K562 (cell line): ENCODE results near the gene DHRS4L2. TPM values are rescaled to one million over a fixed set of nuclear protein-coding genes. Genes with fewer than 3 reads are reported as not detected.

Experiments used
- CBX5 ChIP-seq: IDR thresholded peaks from 2 replicates; pipeline ENCODE4 v1.6.1; 2014; ENCODE audit warnings: low read depth, borderline replicate concordance
- CHCHD3 ChIP-seq: fragments of 250-450 bp; sonication (Bioruptor Pico); IDR thresholded peaks from 2 replicates; pipeline ENCODE4 v2.1.2; 2022; ENCODE audit warnings: mild to moderate bottlenecking
- DACH1 ChIP-seq: fragments of 450-650 bp; IDR thresholded peaks from 2 replicates; pipeline ENCODE4 v1.6.1; 2018; ENCODE audit not compliant: partially characterized antibody
- DMBX1 ChIP-seq: fragments of 250-450 bp; sonication (Bioruptor Pico); IDR thresholded peaks from 2 replicates; pipeline ENCODE4 v1.8.0; 2022; ENCODE audit warnings: inconsistent platforms, mild to moderate bottlenecking, moderate library complexity, borderline replicate concordance
- GATA2 ChIP-seq: sonication (generic); formaldehyde crosslinking; IDR thresholded peaks from 2 replicates; pipeline ENCODE4 v1.4.0; 2020; ENCODE audit warnings: mild to moderate bottlenecking, missing genetic modification reagents
- GATAD2A ChIP-seq: fragments of 450-650 bp; IDR thresholded peaks from 2 replicates; pipeline ENCODE4 v1.6.1; 2017
- HCFC1 ChIP-seq: IDR thresholded peaks from 2 replicates; pipeline ENCODE4 v1.6.1; 2012; ENCODE audit warnings: low read depth, low read length, improper control_type of control experiment
- MCM5 ChIP-seq: fragments of 450-650 bp; IDR thresholded peaks from 2 replicates; pipeline ENCODE4 v1.6.1; 2016; ENCODE audit warnings: low read depth
- MYNN ChIP-seq, 2 experiments: sonication (generic); formaldehyde crosslinking in 1 of 2; IDR thresholded peaks; 2 replicates each; pipeline versions ENCODE4 v1.5.0 to v1.6.1; 2016 to 2020; ENCODE audit warnings: antibody characterized with exemption in 1 of 2, missing genetic modification reagents in 1 of 2
- NEUROD1 ChIP-seq: fragments of 150-350 bp; IDR thresholded peaks from 2 replicates; pipeline ENCODE4 v1.6.1; 2014; ENCODE audit warnings: borderline replicate concordance, low read length, low read depth; ENCODE audit not compliant: partially characterized antibody
- NFE2 ChIP-seq: IDR thresholded peaks from 2 replicates; pipeline ENCODE4 v1.6.1; 2014; ENCODE audit warnings: antibody characterized with exemption, low read depth
- PHTF2 ChIP-seq: fragments of 250-450 bp; sonication (Bioruptor Pico); IDR thresholded peaks from 2 replicates; pipeline ENCODE4 v1.5.0; 2021; ENCODE audit warnings: mild to moderate bottlenecking
- RBFOX2 ChIP-seq: fragments of 200-400 bp; formaldehyde crosslinking; IDR thresholded peaks from 2 replicates; pipeline ENCODE4 v1.6.1; 2017; ENCODE audit warnings: low read depth, mild to moderate bottlenecking, low read length, moderate library complexity
- RFX5 ChIP-seq: IDR thresholded peaks from 2 replicates; pipeline ENCODE4 v1.6.1; 2011; ENCODE audit warnings: low read depth, mild to moderate bottlenecking, improper control_type of control experiment, low read length
- ZFP1 ChIP-seq: fragments of 450-650 bp; formaldehyde crosslinking; IDR thresholded peaks from 2 replicates; pipeline ENCODE4 v1.4.0; 2020; ENCODE audit warnings: mild to moderate bottlenecking, mixed read lengths
- ZNF583 ChIP-seq: fragments of 250-450 bp; sonication (Bioruptor Pico); IDR thresholded peaks from 2 replicates; pipeline ENCODE4 v1.4.0; 2020
- polyA plus RNA-seq, 8 experiments: library from polyadenylated mRNA; depleted of rRNA in 4 of 8; stranded (reverse) in 5 of 8; unstranded in 3 of 8; fragments of >200 nt; fragmentation: Nextera tagmentation in 2 of 8; fragmentation: Illumina TruSeq in 1 of 8; extraction: Ambion mirVana in 2 of 8; extraction: Trizol in 1 of 8; gene quantifications; 2 replicates each; pipeline versions ENCODE4 v1.2.1 to v1.2.3, GENCODE V29; 2011 to 2014; ENCODE audit warnings: inconsistent platforms in 1 of 8, missing spikeins in 1 of 8
- total RNA-seq, 7 experiments: library from RNA; depleted of rRNA in 6 of 7; stranded (reverse); fragments of >200 nt in 6 of 7; fragmentation: Illumina TruSeq in 2 of 7; extraction: Trizol in 2 of 7; gene quantifications; 2 replicates each; pipeline versions ENCODE4 v1.2.1 to v1.2.3, GENCODE V29; 2011 to 2021; ENCODE audit warnings: low replicate concordance in 1 of 7
- TF ChIP-seq, protein P1 (sequence below): sonication (generic); formaldehyde crosslinking; IDR thresholded peaks from 2 replicates; pipeline ENCODE4 v1.8.1; 2023; ENCODE audit warnings: mild to moderate bottlenecking, missing genetic modification reagents
- TF ChIP-seq, protein P2 (sequence below), 2 experiments: fragments of 450-650 bp; IDR thresholded peaks; 2 replicates each; pipeline ENCODE4 v1.6.1; 2018; ENCODE audit warnings: mild to moderate bottlenecking in 2 of 2, low read depth in 1 of 2; ENCODE audit not compliant: partially characterized antibody in 2 of 2
- TF ChIP-seq, protein P3 (sequence below): sonication (generic); formaldehyde crosslinking; IDR thresholded peaks from 2 replicates; pipeline ENCODE4 v1.8.1; 2022; ENCODE audit warnings: missing genetic modification reagents
- TF ChIP-seq, protein P4 (sequence below): fragments of 250-450 bp; sonication (Bioruptor Pico); IDR thresholded peaks from 2 replicates; pipeline ENCODE4 v1.8.0; 2022; ENCODE audit warnings: moderate library complexity, mild to moderate bottlenecking, inconsistent platforms

The DHRS4L2 gene
- total and polyA plus RNA-seq, 9 of the 15 experiments (the other 6 are each of a cell fraction or from before 2014, with no cell fraction given), result 2.3 to 13.7 (median 8.1) TPM

DNA sequence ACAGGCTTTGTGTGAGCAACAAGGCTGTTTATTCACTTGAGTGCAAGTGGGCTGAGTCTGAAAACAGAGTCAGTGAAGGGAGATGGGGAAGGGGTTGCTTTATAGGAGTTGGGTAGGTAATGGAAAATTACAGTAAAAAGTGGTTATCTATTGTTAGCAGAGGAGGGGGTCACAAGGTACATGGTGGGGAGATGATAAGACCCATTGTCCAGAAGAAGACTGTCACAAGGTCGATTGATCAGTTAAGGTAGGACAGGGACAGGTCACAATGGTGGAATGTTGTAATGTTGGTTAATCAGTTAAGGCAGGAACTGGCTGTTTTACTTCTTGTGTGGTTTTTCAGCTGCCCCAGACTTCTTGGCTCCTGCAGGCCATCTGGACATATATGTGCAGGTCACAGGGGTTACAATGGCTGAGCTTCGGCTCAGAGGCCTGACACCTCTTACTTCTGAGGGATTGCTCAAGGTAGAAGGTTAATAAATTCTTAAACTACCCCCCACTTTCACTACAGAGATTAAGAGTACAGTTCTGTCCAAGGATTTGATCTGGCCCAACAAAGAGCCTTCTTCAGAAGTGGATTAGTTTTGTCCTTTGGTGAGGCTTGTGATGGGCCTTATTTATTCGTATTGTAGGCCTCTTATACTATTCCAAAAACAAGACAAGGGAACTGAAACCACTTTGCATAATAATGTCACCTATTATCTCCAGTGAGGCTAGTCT, 49.0 kb upstream of the DHRS4L2 start (continued):
- TF ChIP-seq, protein P1, sequence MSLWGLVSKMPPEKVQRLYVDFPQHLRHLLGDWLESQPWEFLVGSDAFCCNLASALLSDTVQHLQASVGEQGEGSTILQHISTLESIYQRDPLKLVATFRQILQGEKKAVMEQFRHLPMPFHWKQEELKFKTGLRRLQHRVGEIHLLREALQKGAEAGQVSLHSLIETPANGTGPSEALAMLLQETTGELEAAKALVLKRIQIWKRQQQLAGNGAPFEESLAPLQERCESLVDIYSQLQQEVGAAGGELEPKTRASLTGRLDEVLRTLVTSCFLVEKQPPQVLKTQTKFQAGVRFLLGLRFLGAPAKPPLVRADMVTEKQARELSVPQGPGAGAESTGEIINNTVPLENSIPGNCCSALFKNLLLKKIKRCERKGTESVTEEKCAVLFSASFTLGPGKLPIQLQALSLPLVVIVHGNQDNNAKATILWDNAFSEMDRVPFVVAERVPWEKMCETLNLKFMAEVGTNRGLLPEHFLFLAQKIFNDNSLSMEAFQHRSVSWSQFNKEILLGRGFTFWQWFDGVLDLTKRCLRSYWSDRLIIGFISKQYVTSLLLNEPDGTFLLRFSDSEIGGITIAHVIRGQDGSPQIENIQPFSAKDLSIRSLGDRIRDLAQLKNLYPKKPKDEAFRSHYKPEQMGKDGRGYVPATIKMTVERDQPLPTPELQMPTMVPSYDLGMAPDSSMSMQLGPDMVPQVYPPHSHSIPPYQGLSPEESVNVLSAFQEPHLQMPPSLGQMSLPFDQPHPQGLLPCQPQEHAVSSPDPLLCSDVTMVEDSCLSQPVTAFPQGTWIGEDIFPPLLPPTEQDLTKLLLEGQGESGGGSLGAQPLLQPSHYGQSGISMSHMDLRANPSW (CRISPR knock-in tag), result no peak
- TF ChIP-seq MYNN (IDR thresholded peaks at IDR 0.05) (no peak), MYNN (CRISPR knock-in tag; IDR thresholded peaks at IDR 0.05) (no peak), GATA2 (no peak), NFE2 (no peak), PHTF2 (CRISPR knock-in tag) (0 out of 2 replicates have a peak, but pooled peaks have one; percentile 34), CHCHD3 (CRISPR knock-in tag) (no peak), DMBX1 (CRISPR knock-in tag) (peak; percentile 95), GATAD2A (no peak), DACH1 (no peak), HCFC1 (no peak), ZFP1 (CRISPR knock-in tag) (peak; percentile 83), CBX5 (no peak), MCM5 (no peak), NEUROD1 (no peak), ZNF583 (CRISPR knock-in tag) (peak; percentile 99), RBFOX2 (no peak), RFX5 (no peak)
- TF ChIP-seq, protein P2, sequence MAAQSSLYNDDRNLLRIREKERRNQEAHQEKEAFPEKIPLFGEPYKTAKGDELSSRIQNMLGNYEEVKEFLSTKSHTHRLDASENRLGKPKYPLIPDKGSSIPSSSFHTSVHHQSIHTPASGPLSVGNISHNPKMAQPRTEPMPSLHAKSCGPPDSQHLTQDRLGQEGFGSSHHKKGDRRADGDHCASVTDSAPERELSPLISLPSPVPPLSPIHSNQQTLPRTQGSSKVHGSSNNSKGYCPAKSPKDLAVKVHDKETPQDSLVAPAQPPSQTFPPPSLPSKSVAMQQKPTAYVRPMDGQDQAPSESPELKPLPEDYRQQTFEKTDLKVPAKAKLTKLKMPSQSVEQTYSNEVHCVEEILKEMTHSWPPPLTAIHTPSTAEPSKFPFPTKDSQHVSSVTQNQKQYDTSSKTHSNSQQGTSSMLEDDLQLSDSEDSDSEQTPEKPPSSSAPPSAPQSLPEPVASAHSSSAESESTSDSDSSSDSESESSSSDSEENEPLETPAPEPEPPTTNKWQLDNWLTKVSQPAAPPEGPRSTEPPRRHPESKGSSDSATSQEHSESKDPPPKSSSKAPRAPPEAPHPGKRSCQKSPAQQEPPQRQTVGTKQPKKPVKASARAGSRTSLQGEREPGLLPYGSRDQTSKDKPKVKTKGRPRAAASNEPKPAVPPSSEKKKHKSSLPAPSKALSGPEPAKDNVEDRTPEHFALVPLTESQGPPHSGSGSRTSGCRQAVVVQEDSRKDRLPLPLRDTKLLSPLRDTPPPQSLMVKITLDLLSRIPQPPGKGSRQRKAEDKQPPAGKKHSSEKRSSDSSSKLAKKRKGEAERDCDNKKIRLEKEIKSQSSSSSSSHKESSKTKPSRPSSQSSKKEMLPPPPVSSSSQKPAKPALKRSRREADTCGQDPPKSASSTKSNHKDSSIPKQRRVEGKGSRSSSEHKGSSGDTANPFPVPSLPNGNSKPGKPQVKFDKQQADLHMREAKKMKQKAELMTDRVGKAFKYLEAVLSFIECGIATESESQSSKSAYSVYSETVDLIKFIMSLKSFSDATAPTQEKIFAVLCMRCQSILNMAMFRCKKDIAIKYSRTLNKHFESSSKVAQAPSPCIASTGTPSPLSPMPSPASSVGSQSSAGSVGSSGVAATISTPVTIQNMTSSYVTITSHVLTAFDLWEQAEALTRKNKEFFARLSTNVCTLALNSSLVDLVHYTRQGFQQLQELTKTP (IDR thresholded peaks at IDR 0.05; ENCODE audit: low read depth in 1 of 2, partially characterized antibody in 2 of 2), result no peak
- TF ChIP-seq, protein P3, sequence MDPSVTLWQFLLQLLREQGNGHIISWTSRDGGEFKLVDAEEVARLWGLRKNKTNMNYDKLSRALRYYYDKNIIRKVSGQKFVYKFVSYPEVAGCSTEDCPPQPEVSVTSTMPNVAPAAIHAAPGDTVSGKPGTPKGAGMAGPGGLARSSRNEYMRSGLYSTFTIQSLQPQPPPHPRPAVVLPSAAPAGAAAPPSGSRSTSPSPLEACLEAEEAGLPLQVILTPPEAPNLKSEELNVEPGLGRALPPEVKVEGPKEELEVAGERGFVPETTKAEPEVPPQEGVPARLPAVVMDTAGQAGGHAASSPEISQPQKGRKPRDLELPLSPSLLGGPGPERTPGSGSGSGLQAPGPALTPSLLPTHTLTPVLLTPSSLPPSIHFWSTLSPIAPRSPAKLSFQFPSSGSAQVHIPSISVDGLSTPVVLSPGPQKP (CRISPR knock-in tag), result no peak
- TF ChIP-seq, protein P4, sequence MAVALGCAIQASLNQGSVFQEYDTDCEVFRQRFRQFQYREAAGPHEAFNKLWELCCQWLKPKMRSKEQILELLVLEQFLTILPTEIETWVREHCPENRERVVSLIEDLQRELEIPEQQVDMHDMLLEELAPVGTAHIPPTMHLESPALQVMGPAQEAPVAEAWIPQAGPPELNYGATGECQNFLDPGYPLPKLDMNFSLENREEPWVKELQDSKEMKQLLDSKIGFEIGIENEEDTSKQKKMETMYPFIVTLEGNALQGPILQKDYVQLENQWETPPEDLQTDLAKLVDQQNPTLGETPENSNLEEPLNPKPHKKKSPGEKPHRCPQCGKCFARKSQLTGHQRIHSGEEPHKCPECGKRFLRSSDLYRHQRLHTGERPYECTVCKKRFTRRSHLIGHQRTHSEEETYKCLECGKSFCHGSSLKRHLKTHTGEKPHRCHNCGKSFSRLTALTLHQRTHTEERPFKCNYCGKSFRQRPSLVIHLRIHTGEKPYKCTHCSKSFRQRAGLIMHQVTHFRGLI (CRISPR knock-in tag), result peak; percentile 91
